Measurements from ENCODE around the gene SCYGR2. TPM values are rescaled to one million over a fixed set of nuclear protein-coding genes. Genes with fewer than 3 reads are reported as not detected.

The SCYGR2 gene
- total RNA-seq, 1 experiment from 2014 or later = not detected

GRCh38 chr2:227615906-227616305, 17.2 kb downstream of the SCYGR2 start:
- CTCF ChIA-PET = no interaction called here
- in situ Hi-C loops (cut with HindIII; ENCODE audit: low pct_unique_long_range_greater_than_20kb, low sequenced_read_pairs) = no loop called here

GRCh38 chr2:227616631-227617030, 17.9 kb downstream of the SCYGR2 start:
- DNase-seq (ENCODE audit: low read depth, low spot score) (no peak), ATAC-seq (no peak)
- no peak overlapping the region for H3K27ac ChIP-seq (ENCODE audit: low read length)
- TF ChIP-seq REST (IDR thresholded peaks at IDR 0.05; ENCODE audit: insufficient read depth in 1 of 2, low read depth in 2 of 2, low read length in 1 of 2) (no peak), CTCF (IDR thresholded peaks at IDR 0.05) (no peak), POLR2AphosphoS5 (IDR thresholded peaks at IDR 0.05; ENCODE audit: low read depth, low read length) (no peak), TCF7L2 (IDR thresholded peaks at IDR 0.05; ENCODE audit: low read depth, low read length) (no peak), SIN3A (IDR thresholded peaks at IDR 0.05; ENCODE audit: borderline replicate concordance, insufficient read depth, low read depth, low read length) (no peak)
- in situ Hi-C loops (cut with HindIII; ENCODE audit: low pct_unique_long_range_greater_than_20kb, low sequenced_read_pairs) = no loop called here
- intact Hi-C loops (cut with micrococcal nuclease; ENCODE audit: unreplicated experiment) = no loop called here
- ChIA-PET POLR2A (no interaction called here), CTCF (no interaction called here)
- H3K36me3 ChIP-seq (ENCODE audit: control insufficient read depth, insufficient read depth, low read length) = no peaks in the 10 kb centered on the region
- no peaks in the 10 kb centered on the region for H3K4me1 ChIP-seq (ENCODE audit: control insufficient read depth, insufficient read depth, low read length)
- H3K9me3 ChIP-seq (ENCODE audit: control insufficient read depth, insufficient read depth, low read depth, low read length) = no peaks in the 10 kb centered on the region
- no peaks in the 10 kb centered on the region for H3K27me3 ChIP-seq (ENCODE audit: control insufficient read depth, insufficient read depth, low read length)
- no peak overlapping the region for H3K4me3 ChIP-seq (ENCODE audit: low read depth in 2 of 2, low read length in 2 of 2)
- no TSS peak for BruUV-seq (replicated peaks)

More at GRCh38 chr2:227615906-227616305, 17.2 kb downstream of the SCYGR2 start:
- intact Hi-C loops (cut with micrococcal nuclease; ENCODE audit: unreplicated experiment) = no loop called here
- no peaks in the 10 kb centered on the region for H3K9me3 ChIP-seq (ENCODE audit: control insufficient read depth, insufficient read depth, low read depth, low read length)
- BruUV-seq (replicated peaks) = no TSS peak
- H3K36me3 ChIP-seq (ENCODE audit: control insufficient read depth, insufficient read depth, low read length) = no peaks in the 10 kb centered on the region
- no peak for DNase-seq (ENCODE audit: low read depth, low spot score)
- ATAC-seq = no peak
- H3K27me3 ChIP-seq (ENCODE audit: control insufficient read depth, insufficient read depth, low read length) = no peaks in the 10 kb centered on the region
- no peaks in the 10 kb centered on the region for H3K4me1 ChIP-seq (ENCODE audit: control insufficient read depth, insufficient read depth, low read length)
- no peak overlapping the region for H3K27ac ChIP-seq (ENCODE audit: low read length)
- POLR2A ChIA-PET = no interaction called here
- H3K4me3 ChIP-seq (ENCODE audit: low read depth in 2 of 2, low read length in 2 of 2) = no peak overlapping the region
- TF ChIP-seq CTCF (IDR thresholded peaks at IDR 0.05) (no peak), TCF7L2 (IDR thresholded peaks at IDR 0.05; ENCODE audit: low read depth, low read length) (no peak), POLR2AphosphoS5 (IDR thresholded peaks at IDR 0.05; ENCODE audit: low read depth, low read length) (no peak), REST (IDR thresholded peaks at IDR 0.05; ENCODE audit: insufficient read depth in 1 of 2, low read depth in 2 of 2, low read length in 1 of 2) (no peak), SIN3A (IDR thresholded peaks at IDR 0.05; ENCODE audit: borderline replicate concordance, insufficient read depth, low read depth, low read length) (no peak)
